ENCODE results near the gene PPP1R9A. TPM values are rescaled to one million over a fixed set of nuclear protein-coding genes. Genes with fewer than 3 reads are reported as not detected.

Gene PPP1R9A
- total RNA-seq, 1 donor from 2014 or later, result 42.8 TPM

DNA sequence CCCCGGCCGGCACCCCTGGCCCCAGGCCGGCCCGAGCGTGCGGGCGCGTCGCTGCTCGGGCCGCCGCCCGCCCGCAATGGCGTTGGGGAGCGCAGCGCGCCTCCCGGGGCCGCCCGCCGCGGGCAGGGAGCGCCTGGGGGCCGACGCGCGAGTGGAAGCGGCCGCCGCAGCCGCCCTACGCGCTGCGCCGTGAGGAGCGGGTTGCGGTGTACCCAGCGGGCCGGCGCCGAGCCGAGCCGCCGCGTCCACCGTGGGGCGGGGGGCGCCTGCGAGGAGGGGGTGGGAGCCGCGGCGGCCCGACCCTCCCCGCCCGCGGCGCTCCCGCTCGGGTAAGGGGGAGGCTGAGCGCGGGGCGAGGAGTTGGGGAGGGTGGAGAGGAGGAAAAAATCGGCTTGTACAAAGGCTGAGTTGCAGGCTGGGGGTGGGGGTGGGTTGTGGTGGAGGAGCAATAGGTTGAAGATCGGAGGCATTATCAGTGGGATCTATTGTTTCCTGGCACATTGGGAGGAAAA lies 473 bp downstream of the PPP1R9A start:
- DNase-seq (ENCODE audit: low spot score), result no peak
- intact Hi-C loops (cut with DNase I), result loop anchor here (5.0 to 10.0 kb wide), 3 partner anchors 139 to 463 kb away; no protein-coding TSS in a partner anchor

DNA sequence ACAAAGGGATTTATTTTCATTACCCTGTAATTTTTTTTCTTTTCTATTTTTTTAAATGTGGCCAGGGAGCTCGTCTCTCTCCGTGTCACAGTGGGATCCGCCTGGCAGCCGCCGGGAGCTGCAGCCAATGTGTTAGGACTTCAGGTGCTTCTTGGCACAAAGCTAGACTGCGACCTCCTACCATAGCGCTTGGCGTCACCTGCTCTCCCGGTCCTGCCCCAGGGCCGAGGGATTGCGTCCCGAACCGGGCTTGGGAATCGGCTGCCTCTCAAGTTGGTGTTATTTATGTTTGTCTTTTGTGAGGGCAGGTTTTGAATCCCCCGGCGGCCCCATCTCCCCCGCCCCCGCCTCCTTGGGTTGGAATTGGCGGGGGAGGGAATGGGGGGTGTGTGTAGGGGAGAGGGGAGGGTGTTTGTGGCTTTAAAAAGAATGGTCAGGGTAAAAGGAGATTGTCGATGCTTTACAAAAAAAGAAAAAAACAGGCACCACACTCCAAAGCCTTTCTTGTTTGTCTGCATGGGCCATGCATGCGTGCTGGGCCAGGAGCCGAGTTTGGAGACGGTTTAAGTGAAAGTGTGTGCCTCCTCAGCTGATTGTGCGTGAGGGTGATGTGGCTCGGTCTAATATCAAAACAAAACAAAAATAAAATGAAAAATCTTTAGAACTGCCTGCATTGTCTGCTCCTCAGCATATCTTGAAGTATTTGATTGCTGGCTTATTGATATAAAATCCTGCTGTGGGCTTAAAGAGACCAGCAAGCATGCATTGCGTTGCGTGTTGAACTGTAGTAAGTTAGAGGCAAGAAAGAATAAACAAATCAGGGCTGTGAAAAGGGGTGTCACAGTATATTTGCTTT lies 1.2 kb downstream of the PPP1R9A start:
- intact Hi-C loops (cut with DNase I), result loop anchor here (5.0 to 10.0 kb wide), 3 partner anchors 139 to 464 kb away; no protein-coding TSS in a partner anchor
- peak; percentile 69 for DNase-seq (ENCODE audit: low spot score)

DNA sequence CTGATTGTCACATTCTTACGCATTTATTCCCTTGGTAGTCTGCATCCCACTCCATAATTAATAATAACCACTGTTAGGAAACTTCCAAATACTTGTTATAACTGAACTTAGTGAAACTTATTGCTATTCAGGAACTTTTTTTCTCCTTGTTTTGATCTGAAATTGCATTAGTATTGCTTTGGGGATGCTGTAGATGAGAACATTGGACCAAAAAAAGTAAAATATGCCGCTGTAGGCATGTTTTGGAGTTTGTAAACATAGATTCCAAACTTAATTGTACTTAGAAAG lies 1.7 kb downstream of the PPP1R9A start:
- intact Hi-C loops (cut with DNase I), result loop anchor here (5.0 to 10.0 kb wide), 3 partner anchors 138 to 464 kb away; no protein-coding TSS in a partner anchor
- no peak for DNase-seq (ENCODE audit: low spot score)

DNA sequence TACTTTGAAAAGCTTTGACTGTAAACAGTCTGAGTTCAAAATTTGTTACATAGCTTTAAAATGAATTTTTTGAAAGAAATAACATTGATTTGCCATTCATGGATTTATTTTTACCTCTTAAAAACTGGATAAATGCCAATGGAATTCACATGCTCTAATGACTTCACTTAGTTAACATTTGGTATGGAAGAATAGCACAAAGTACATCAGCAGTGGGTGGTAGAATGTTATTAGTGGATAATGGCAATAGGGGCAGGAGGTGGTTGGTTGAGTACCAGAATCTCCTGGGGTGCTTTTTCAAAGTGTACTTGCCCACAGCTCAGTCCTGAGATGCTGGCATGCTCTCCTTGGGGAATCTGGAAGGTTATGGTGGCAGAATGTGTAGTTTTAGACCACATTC lies 4.7 kb downstream of the PPP1R9A start:
- DNase-seq (ENCODE audit: low spot score), result no peak
- intact Hi-C loops (cut with DNase I), result no loop called here

DNA sequence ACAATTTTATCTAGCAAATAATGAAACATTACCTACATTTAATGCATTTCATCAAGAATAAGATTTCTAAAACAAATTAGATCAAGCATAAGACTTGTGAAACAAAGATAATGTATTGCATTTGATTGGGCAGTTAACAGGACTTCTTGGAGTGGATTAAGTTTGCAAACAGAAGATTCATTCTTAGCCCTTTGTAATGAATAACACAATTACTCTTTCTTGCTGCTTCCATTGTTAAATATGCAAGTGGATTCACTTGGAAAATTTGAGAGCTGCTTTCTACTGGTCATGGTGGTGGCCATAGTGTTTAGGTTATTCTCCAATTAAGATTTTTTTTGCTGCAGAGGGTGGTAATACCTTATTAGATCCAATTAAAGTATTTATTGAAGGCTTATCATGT lies 6.0 kb downstream of the PPP1R9A start:
- no peak for DNase-seq (ENCODE audit: low spot score)
- intact Hi-C loops (cut with DNase I), result no loop called here

DNA sequence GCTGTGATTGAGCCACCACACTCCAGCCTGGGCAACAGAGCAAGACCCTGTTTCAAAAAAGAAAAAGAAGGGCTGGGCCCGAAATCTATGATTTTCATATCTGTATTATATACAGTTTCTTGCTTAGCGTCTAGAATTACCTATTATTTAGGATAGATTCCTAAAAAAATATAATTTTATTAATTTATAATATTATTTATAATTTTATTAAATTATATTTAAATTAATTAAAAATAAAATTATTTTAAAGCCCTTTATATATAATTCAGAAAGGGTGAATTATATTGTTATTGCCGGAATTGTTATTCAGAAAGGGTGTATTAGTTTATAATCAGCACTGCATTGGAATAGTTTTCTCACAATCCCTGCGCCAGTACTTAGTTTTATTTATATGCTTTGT lies 14.5 kb downstream of the PPP1R9A start:
- no peak for DNase-seq (ENCODE audit: low spot score)
- intact Hi-C loops (cut with DNase I), result no loop called here

DNA sequence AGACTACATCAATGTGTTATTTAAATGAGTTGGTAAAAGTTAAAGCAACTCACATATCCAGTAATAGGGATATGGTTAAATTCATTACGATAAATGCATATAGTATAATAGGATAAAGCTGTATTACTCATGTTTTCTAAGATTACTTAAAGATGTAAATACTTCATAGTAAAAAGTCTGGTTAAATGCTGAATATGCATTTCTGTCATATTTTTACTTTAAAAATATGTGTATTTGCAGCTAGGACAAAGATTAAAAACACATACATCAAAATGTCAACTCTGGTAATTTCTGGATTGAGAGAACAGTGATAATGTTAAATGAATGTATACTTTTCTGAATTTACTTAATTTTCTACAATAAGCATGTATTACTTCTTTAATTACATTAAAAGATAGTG lies 15.1 kb downstream of the PPP1R9A start:
- DNase-seq (ENCODE audit: low spot score), result no peak
- intact Hi-C loops (cut with DNase I), result no loop called here

DNA sequence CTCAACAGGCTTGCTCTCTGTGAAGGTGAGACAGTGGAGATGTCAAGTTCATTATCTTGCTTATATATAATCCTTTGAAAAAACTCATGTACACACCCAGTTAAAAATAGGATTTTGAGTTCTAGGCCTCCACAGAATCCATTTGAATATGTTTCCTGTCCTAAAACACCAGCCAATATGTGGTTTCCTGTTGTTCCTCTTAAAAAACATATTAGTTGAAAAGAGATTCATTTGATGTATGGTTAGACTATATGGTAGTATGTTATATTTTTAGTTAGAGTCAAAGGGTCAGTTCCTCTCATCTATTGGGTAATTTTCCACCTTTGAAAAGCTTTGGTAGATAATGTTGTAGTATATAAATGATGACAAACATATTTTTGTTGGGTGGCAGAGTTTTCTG lies 16.0 kb downstream of the PPP1R9A start:
- intact Hi-C loops (cut with DNase I), result no loop called here
- DNase-seq (ENCODE audit: low spot score), result no peak

DNA sequence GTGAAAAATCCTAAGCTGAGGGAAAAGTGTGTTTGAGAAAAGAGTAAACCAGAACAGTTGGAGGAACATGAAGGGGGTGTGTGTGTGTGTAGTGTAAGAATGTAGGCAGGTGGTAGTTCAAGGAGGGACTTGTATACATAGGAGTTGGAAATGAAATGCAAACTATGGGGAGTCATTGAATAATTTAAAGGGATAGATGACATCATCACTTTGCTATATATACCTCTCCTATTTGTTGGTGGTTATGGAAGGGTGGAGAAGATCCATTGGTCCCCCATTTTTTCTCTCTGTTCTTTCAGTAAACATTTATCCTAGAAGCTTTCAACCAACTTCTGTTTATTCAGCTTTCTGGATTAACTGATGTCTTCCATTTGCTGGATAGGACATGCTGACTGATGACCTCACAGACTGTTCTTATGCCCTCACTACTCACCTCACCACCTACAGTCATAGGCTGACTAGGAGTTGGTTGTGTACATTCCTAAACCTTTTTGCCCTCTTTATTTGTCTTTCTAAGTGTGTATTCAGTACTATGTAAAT lies 20.8 kb downstream of the PPP1R9A start:
- intact Hi-C loops (cut with DNase I), result no loop called here
- no peak for DNase-seq (ENCODE audit: low spot score)

DNA sequence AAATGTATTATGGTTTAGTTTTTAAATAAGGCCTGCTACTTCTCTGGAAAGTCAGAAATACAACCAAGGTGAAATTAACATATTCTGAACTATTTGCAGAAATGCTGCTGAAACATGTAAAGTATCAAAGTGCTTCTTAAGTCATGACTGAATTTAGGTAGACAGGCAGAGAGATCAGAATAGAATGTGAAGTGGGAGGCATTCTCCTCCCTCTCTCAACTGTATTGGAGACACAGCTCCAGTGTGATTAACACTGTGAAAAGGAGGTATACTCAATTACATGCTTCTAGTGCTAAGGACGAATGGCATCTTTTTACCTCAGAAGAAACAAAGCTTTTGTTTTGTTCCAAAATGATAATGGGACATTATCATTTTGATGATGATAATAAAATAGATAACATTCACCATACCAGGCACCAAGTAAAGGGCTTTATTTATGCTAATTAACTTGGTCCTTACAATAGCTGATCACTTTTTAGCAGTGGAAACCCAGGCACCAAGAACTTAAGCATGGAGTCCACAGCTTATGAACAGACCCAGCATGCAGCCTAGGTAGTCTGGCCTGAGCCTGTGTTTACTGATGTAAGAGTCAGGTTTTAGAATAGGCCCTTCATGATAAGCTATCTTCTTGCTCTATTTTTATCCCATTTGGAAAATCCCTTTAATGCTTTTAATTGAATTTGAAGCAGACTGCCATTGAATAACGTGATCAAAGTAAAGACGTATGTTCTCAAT lies 26.0 kb downstream of the PPP1R9A start:
- intact Hi-C loops (cut with DNase I), result no loop called here
- DNase-seq (ENCODE audit: low spot score), result no peak

DNA sequence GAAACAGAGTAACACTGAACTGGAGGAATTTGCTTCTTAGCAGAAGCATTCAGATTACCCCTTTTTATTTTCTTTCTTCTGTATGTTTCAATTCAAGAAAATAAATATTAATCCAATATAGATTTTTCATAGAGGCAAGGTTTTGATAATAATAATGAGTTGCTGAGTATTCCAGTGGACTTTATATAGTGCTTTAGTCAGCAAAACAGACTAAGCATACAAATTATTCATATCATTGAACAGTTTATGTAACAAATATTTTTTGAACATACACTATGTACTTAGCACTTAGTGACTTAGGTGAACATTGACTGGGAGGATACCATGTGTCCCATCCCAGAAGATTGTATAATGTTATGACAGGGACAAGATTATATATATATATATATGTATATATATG lies 32.0 kb downstream of the PPP1R9A start:
- intact Hi-C loops (cut with DNase I), result no loop called here

DNA sequence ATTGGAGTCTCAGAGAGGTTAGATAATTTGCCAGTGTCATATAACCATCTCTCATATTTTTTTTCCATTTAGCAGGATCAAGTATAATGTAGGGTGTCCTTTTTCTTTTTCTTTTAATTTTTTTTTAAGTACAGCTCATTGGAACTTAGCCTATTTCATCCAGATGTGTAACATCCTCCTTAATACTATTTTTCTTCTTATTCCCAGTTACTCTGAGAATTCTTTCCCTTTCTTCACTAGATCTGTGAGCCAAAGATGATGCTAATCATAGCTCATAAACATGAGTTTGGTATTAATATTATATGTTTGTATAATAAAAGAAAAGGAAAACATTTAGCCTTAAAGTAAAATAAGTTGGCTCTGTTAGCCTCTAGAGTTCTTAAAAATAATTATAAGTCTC lies 32.8 kb downstream of the PPP1R9A start:
- DNase-seq (ENCODE audit: low spot score), result no peak
- intact Hi-C loops (cut with DNase I), result no loop called here

More for the DNA sequence above, 32.0 kb downstream of the PPP1R9A start:
- no peak for DNase-seq (ENCODE audit: low spot score)

DNA sequence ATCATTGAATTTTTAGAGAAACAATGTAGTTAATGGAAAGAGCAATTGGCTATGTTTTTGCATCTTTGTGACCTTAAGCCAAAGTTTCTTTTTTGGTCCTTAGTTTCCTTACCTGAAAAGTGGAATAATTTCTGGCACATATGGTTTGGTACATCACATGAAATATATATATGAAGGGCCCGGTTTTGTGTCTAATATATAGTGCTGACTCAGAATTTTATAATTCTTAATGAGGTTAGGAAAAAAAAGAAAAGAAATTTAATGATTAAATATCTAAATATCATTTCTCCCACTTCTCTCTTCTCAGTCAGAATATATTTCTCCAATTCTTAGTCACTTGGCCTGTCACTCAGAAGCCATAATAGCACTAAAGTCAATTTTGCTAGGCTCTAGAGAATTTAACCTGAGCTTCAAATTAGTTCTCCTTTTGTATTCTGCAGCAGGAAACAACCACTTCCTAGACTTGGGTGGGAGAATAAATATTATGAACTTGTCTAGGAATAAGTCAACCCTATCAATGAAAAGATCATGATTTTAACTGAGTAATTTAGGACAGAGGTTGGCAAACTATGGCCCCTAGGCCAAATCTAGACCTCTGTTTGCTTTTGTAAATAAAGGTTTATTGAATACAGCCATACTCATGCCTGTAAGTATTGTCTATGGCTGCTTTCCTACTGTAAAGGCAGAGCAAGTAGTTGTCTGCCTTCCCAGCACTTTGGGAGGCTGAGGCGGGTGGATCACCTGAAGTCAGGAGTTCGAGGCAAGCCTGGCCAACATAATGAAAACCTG lies 34.6 kb downstream of the PPP1R9A start:
- intact Hi-C loops (cut with DNase I), result no loop called here
- DNase-seq (ENCODE audit: low spot score), result no peak

DNA sequence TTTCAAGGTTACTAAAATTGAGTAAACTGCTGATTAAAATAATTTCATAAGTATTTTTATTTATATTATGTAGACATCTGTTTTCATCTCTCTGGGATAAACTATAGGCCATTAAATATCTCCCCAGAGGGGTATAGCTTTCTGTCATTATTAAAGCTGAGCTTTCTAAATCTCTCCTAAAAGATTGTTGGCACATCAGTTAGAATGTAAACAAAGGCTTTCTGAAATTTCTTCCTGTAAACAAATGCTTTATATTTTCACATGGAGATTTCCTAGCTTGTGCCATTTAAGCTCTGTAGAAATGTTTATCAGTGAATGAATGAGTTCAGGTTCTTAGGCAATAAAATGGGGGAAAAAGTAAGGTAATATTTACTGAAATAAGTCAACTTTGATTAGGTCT lies 35.7 kb downstream of the PPP1R9A start:
- intact Hi-C loops (cut with DNase I), result no loop called here
- no peak for DNase-seq (ENCODE audit: low spot score)

DNA sequence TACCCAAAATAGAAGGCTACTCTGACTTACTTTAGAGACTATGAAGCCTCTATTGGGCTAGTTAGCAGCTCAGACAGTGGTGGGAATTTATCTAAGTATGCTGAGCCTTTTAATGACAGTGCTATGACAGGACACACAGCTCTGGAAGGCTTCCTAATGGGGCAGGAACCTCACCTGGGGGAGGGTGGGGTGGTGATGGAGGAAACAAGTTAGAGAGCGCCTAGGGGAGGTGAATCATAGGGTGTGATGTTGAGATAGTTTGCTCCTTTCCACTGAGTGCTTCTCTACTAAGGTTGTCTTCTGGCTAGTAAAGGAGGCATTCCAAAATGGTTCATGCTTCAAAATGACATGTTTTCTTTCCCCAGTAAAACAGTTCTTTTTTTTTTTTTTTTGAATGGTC lies 42.1 kb downstream of the PPP1R9A start:
- intact Hi-C loops (cut with DNase I), result no loop called here
- DNase-seq (ENCODE audit: low spot score), result no peak

DNA sequence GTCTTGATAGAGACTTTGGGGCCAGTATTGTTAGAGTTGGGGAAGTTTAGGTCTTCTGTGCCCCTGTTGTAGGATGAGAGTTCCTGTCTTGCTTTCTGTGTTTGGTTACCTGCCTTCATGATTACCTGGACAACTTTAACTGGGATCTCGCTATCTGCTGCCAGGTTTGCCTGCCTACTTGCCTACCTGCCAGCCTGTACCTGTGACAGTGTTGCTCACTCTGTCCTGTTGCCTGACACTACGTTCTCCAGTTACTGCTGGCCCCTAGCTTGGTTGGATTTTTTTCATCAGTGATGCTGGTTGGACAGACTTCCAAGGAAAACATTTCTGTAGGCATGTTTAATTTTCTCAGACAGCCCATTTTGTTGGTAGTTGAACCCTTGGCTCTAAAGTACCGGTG lies 48.4 kb downstream of the PPP1R9A start:
- no peak for DNase-seq (ENCODE audit: low spot score)
- intact Hi-C loops (cut with DNase I), result no loop called here

DNA sequence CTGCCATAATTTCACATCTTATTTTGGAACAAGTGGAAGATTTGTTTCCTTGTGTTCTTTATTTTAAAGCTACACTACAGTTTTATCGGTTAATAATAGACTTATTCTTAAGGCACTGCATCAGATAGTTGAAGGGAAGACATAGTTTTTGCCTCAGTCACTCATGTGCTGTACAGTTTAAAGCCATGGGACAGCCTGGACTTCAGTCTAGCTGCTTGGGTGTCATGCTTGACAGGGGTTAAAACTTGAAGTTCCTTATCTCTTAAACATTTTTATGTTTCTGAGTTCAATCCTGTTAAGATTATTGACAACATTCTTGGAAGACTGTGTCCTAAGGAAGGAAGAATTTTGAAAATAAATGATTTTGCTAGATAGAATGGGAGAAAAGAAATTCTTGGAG lies 49.7 kb downstream of the PPP1R9A start:
- intact Hi-C loops (cut with DNase I), result no loop called here

DNA sequence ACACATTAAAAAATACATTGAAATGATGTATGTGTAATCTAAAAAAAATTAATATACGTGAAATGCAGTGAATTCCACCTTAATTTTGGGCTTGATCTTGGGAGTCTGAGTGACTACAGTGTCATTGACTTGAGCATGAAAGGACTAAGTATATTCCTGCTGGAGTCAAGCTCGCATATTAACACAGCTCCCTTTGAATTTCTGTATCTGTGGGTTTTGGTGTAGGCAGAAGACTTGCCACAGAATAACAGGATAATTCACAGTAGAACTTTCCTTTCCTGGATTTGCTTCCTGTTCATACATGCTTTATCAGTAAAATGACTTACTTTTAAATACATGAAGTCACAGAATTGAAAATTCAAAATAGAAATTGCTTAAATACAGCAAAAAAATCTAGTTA lies 55.3 kb downstream of the PPP1R9A start:
- DNase-seq (ENCODE audit: low spot score), result no peak
- intact Hi-C loops (cut with DNase I), result no loop called here

More for the DNA sequence above, 49.7 kb downstream of the PPP1R9A start:
- DNase-seq (ENCODE audit: low spot score), result no peak

DNA sequence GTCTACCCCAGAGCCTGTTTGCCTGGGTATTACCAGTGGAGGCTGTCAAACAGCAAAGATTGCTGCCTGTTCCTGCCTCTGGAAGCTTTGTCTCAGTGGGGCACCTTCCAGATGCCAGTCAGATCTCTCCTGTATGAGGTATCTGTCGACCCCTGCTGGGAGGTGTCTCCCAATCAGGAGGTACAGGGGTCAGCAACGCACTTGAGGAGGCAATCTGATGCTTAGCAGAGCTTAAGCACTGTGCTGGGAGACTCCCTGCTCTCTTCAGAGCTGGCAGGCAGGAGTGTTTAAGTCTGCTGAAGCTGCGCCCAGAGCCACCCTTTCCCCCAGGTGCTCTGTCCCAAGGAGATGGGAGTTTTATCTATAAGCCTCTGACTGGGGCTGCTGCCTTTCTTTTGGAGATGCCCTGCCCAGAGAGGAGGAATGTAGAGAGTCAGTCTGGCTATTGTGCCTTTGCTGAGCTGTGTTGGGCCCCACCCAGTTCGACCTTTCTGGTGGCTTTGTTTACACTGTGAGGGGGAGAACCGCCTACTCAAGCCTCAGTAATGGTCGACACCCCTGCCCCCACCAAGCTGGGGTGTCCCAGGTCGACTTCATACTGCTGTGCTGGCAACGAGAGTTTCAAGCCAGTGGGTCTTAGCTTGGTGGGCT lies 62.2 kb downstream of the PPP1R9A start:
- intact Hi-C loops (cut with DNase I), result no loop called here
- DNase-seq (ENCODE audit: low spot score), result peak; percentile 58

Measured in cardiac septum (tissue), 1 donor.